PFSK-1 (cell line): ENCODE results near the gene TSEN34.

Experiments used
- FOXP2 ChIP-seq: optimal IDR thresholded peaks from 2 replicates; pipeline ENCODE3; 2011; ENCODE audit warnings: borderline replicate concordance, control low read depth, inconsistent platforms; ENCODE audit not compliant: insufficient read depth; ENCODE audit errors: extremely low read length, extremely low read depth
- POLR2AphosphoS5 ChIP-seq: IDR thresholded peaks from 2 replicates; pipeline ENCODE4 v1.6.1; 2012; ENCODE audit warnings: low read depth, mild to moderate bottlenecking, control low read depth, low read length, moderate library complexity
- SIN3A ChIP-seq: IDR thresholded peaks from 2 replicates; pipeline ENCODE4 v1.6.1; 2012; ENCODE audit warnings: mild to moderate bottlenecking, low read length, moderate library complexity, borderline replicate concordance; ENCODE audit not compliant: insufficient read depth
- TAF1 ChIP-seq: IDR thresholded peaks from 2 replicates; pipeline ENCODE4 v1.6.1; 2012; ENCODE audit warnings: low read length, control low read depth, borderline replicate concordance; ENCODE audit not compliant: insufficient read depth
- TF ChIP-seq, protein P1 (sequence below), 2 experiments: IDR thresholded peaks; 2 replicates each; pipeline versions ENCODE4 v1.6.1 to v1.8.0; 2011 to 2012; ENCODE audit warnings: low read depth in 2 of 2, low read length in 2 of 2, control low read depth in 1 of 2, inconsistent platforms in 1 of 2, mild to moderate bottlenecking in 1 of 2, moderate library complexity in 1 of 2; ENCODE audit not compliant: insufficient read depth in 1 of 2

TSEN34 gene

GRCh38 chr19:54186934-54187381 is 4.2 kb upstream of the TSEN34 start:
- TF ChIP-seq, protein P1, sequence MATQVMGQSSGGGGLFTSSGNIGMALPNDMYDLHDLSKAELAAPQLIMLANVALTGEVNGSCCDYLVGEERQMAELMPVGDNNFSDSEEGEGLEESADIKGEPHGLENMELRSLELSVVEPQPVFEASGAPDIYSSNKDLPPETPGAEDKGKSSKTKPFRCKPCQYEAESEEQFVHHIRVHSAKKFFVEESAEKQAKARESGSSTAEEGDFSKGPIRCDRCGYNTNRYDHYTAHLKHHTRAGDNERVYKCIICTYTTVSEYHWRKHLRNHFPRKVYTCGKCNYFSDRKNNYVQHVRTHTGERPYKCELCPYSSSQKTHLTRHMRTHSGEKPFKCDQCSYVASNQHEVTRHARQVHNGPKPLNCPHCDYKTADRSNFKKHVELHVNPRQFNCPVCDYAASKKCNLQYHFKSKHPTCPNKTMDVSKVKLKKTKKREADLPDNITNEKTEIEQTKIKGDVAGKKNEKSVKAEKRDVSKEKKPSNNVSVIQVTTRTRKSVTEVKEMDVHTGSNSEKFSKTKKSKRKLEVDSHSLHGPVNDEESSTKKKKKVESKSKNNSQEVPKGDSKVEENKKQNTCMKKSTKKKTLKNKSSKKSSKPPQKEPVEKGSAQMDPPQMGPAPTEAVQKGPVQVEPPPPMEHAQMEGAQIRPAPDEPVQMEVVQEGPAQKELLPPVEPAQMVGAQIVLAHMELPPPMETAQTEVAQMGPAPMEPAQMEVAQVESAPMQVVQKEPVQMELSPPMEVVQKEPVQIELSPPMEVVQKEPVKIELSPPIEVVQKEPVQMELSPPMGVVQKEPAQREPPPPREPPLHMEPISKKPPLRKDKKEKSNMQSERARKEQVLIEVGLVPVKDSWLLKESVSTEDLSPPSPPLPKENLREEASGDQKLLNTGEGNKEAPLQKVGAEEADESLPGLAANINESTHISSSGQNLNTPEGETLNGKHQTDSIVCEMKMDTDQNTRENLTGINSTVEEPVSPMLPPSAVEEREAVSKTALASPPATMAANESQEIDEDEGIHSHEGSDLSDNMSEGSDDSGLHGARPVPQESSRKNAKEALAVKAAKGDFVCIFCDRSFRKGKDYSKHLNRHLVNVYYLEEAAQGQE (IDR thresholded peaks at IDR 0.05; ENCODE audit: insufficient read depth in 1 of 2, low read depth in 2 of 2, low read length in 2 of 2) = no peak
- TF ChIP-seq FOXP2 = no peak
- no peak for TF ChIP-seq TAF1
- TF ChIP-seq SIN3A = no peak
- no peak for TF ChIP-seq POLR2AphosphoS5

- TF ChIP-seq, protein P1 (IDR thresholded peaks at IDR 0.05; ENCODE audit: insufficient read depth in 1 of 2, low read depth in 2 of 2, low read length in 2 of 2) = no peak
- TF ChIP-seq SIN3A (no peak), TAF1 (no peak), FOXP2 (no peak), POLR2AphosphoS5 (no peak)
These were observed 2.8 kb upstream of the TSEN34 start for GRCh38 chr19:54188215-54188871.

DNA sequence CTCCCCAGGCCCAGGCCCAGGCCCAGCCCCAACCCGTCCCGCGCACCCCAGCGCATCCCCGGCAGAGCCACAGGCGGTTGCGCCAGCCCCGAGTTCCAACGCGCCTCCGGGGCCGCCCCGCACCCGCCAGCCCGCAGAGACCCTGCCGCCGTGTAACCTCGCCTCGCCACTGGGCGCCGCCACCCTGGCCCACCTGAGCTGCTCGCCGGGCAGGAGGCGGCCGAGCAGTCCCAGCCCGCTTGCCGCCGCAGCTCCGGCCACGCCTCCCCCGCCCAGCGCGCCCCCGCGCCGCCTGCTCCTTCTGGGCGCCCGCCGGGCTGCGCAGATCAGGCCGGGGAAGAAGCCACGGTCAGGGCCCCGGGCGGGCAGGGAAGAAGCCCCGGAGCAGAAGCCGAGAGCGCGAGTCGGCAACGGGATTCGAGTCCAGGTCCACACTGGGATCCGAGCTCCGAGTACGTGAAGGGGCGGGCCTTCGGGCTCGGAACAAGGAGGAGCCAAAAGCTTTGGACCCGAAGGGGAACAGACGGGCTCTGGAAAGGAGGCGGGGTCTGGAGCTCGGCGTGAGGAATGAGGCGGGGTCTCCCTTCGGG is 1.9 kb upstream of the TSEN34 start, which contains the start of gene MBOAT7:
Gene MBOAT7 (minus strand): TSS at position 436 of the 590 bp plus-strand sequence. CDS start 1,072 bp downstream, outside the sequence.
- TF ChIP-seq POLR2AphosphoS5 = peak; percentile 86; the same call in 1 of the 2 replicates
- peak; percentile 46 for TF ChIP-seq FOXP2
- TF ChIP-seq, protein P1 (IDR thresholded peaks at IDR 0.05; ENCODE audit: insufficient read depth in 1 of 2, low read depth in 2 of 2, low read length in 2 of 2) = no peak
- peak; percentile 80; the same call in 1 of the 2 replicates for TF ChIP-seq TAF1
- TF ChIP-seq SIN3A = no peak

DNA sequence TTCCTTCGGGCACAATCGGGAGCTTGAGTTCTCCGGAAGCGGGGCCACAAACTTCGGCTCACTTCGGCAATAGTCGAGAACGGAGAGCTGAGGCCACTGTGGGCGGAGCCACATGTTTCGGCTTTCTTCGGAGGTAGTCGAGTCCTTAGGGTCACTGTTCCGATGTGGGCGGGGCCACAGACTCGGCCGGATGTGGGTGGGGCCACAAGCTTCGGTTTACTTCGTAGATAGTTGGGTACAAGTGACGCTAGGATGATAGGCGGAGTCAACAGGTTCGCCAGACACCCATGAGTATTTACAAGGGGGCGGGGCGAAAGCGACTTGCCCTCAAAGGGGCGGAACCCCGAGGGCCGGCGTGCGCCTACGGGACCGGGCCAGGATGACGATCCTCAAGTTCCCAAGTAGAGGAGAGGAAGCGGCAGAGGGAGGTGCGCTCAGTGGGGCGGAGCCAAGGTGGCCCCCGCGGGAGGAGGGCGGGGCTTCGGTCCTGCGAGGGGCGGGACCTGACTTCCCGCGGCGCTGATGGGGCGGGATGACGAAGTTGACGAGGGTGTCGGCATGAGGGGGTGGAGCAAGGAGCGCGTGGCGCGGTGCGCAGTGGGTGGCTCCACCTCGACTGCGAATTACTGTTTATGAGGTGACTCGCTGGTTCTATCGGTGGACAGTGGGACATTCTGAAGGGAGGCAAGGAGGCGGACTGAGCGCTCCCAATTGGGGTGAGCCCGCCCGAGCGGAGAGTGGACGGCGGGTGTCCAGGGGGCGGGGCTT is 1.2 kb upstream of the TSEN34 start:
- TF ChIP-seq, protein P1 (IDR thresholded peaks at IDR 0.05; ENCODE audit: insufficient read depth in 1 of 2, low read depth in 2 of 2, low read length in 2 of 2) = no peak
- peak; percentile 90 for TF ChIP-seq FOXP2
- peak; percentile 66; the same call in 1 of the 2 replicates for TF ChIP-seq SIN3A
- TF ChIP-seq TAF1 = no peak
- TF ChIP-seq POLR2AphosphoS5 = peak; percentile 53; the same call in 1 of the 2 replicates
